Myocyte (in vitro differentiated cells): Measurements from ENCODE around the gene FAM107B. TPM values are rescaled to one million over a fixed set of nuclear protein-coding genes. Genes with fewer than 3 reads are reported as not detected.
"Not testable (repeated sequence)": the region's sequence is repeated elsewhere in the genome, so short reads cannot be mapped to it uniquely, and the experiment has no call there.

Experiments
- DNase-seq: peaks from one replicate; pipeline ENCODE4 v3.0.0-alpha.2; 2012; ENCODE audit warnings: low read depth
- polyA plus RNA-seq: library from polyadenylated mRNA; unstranded; fragments of >200 nt; gene quantifications from one replicate; pipeline ENCODE4 v1.2.1, GENCODE V29; 2012; ENCODE audit warnings: missing spikeins
- total RNA-seq: library from RNA; depleted of rRNA; stranded (reverse); fragments of >200 nt; gene quantifications from 2 replicates; pipeline ENCODE4 v1.2.3, GENCODE V29; 2014

FAM107B gene
- 11.8 and 19.8 TPM in 2 replicates for total RNA-seq
- polyA plus RNA-seq = 6.1 TPM

- DNase-seq = peak; percentile 6
Measured at GRCh38 chr10:14774797-14775196, at the start of gene FAM107B. FAM107B (minus strand) TSS chr10:14774897; CDS start chr10:14774663, 234 bp downstream.

- DNase-seq = no peak
Measured at GRCh38 chr10:14823966-14824365, 49.3 kb upstream of the FAM107B start.

GRCh38 chr10:14822879-14823755 lies 48.4 kb upstream of the FAM107B start:
- DNase-seq = peak; percentile 70

GRCh38 chr10:14821635-14822375 lies 47.1 kb upstream of the FAM107B start:
- DNase-seq = no peak

DNA sequence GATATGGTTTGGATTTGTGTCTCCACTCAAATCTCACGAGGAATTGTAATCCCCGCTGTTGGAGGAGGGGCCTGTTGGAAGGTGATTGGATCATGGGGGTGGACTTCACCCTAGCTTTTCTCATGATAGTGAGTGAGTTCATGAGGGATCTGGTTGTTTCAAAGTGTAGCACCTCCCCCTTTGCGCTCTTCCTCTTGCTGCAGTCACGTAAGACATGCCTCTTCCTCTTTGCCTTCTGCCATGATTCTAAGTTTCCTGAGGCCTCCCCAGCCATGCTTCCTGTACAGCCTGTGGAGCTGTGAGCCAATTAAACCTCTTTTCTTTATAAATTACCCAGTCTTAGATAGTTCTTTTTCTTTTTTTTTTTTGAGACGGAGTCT lies 46.1 kb upstream of the FAM107B start:
- DNase-seq = no peak

DNA sequence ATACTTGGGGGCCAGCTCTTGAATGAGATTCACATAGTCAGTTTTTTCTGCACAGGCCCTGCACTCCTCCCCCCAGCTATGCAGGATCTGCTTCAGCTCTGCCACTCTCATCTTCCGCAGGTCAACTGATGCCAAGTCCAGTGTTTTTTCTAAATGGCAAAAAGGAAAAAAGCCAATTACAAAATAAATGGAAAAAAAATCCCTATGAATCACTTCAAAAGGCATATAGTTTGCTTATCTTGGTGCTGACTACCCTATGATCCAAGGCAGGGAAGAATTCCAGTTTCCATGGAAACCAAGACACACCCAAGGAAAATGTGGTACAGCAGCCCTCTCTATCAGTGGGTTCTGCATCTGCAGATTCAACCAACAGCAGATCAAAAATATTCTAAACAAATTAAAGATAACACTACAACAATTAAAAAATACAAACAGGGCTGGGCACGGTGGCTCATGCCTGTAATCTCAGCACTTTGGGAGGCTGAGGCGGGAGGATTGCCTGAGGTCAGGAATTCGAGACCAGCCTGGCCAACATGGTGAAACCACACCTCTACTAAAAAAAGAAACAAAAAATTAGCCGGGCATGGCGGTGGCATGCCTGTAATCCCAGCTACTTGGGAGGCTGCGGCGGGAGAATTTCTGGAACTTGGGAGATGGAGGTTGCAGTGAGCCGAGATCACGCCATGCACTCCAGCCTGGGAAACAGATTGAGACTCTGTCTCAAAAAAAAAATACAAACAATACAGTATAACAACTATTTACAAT lies 45.5 kb upstream of the FAM107B start:
- DNase-seq = peak; percentile 23

DNA sequence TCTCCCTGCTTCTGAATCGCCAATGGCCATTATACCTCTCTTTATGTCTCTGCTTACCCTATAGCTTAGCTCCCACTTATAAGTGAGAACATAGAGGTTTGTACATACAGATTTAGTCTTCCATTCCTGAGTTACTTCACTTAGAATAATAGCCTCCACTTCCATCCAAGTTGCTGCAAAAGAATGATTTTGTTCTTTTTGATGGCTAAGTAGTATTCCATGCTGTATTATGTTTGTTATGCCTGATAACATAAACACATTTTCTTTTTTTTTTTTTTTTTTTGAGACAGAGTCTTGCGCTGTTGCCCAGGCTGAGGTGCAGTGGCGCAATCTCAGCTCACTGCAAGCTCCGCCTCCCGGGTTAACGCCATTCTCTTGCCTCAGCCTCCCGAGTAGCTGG lies 42.0 kb upstream of the FAM107B start:
- DNase-seq = not testable (repeated sequence)

- no peak for DNase-seq
Measured at GRCh38 chr10:14815681-14816080, 41.0 kb upstream of the FAM107B start.

DNA sequence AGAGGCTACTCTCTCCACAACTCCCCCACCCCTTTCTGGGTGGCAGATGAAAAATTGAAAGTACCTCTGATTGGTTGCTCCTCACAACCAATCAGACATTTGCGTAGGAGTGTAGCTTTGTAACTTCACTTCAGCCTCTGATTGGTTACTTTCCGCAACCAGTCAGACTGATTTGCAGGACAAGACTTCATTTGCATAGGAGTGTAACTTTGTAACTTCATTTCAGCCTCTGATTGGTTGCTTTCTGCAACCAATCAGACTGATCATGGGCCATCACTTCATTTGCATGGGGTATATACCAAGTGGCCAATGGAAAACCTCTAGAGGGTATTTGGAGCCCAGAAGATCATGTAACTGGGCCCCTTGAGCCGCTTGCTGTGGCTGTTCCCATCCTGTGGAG lies 37.6 kb upstream of the FAM107B start:
- DNase-seq = no peak

DNA sequence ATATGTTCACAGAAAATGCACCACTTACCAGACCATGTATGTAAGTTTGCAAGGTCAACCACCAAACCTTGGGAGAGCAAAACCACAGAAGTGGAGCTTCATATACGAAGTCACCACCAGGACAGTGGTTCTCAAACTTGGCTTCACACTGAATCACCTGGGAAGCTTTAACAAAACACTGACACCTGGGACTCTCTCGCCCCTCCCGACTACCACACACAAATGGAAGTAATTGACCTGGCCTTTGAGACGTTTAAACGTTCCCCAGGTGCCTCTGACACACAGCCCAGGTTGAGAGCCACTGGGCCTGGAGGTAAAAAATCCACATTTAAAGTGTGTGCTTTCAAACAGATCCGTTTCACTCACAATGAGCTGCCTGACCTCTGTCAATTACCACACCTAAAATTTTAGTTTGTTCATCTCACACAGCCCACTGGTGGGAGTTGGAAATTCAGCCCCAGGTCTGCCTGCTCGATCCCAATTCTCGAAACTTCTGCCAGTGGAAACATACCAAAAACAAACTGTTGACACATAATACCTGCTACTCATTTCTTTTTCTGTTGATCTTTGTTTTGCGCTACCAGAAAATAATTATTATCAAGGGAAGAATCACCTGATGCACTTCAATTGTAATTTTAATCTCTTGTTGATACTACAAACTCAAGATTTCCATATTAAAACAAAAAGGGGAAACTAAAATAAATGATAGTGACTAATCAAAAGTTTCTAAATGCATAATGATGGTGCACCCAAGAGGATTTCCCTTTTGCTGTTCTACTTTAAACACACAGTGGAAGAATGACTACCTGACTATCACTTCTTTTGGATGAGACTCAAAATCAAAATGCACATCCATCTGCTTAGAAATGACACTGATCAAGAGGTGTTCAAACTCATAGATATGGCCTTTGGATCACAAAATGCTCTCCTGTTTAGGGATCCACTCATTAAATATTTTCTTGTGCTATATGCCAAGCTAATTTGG lies 36.6 kb upstream of the FAM107B start:
- DNase-seq = no peak

- DNase-seq = no peak
Measured at GRCh38 chr10:14806318-14806717, 31.6 kb upstream of the FAM107B start.

- DNase-seq = no peak
Measured at GRCh38 chr10:14803827-14804226, 29.1 kb upstream of the FAM107B start.

- DNase-seq = no peak
Measured at GRCh38 chr10:14801723-14802122, 27.0 kb upstream of the FAM107B start.

DNA sequence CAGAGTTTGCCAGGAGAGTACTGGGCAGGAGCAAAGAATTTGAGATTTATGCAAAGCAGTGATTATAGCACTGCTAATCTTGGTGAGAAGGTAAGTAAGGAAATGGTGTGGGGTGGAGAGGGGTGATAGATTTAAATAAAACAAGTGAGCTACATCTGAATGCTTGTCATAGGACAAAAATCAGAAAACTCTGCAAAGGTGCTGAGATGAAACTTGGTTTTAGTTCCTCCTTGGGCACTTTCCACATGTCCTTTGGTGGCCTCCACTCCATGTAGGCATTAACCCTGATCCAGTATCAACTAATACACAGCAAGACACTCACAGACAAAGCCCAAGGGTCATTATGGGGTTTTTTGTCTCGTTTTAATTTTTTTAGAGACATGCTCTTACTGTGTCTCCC lies 25.7 kb upstream of the FAM107B start:
- no peak for DNase-seq

GRCh38 chr10:14798636-14799035 lies 23.9 kb upstream of the FAM107B start:
- DNase-seq = no peak

DNA sequence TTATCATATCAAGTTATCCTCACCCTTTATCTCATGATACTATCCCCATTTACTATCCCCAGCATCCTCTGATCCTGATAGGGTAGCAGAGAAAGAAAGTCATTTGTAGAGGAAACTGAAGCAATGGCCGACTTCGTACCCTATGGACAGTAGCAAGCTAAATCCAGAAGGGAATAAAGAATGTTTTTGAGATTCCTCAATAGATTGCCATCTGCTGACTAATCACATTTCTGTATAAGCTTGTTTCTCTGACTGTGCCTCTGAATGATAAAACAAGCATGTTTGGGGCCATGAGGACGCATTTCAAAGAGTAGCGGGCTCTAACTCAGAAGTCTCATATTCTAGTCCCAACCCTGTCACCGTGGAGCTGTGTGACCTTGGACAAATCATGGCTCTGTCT lies 13.2 kb upstream of the FAM107B start:
- DNase-seq = no peak

DNA sequence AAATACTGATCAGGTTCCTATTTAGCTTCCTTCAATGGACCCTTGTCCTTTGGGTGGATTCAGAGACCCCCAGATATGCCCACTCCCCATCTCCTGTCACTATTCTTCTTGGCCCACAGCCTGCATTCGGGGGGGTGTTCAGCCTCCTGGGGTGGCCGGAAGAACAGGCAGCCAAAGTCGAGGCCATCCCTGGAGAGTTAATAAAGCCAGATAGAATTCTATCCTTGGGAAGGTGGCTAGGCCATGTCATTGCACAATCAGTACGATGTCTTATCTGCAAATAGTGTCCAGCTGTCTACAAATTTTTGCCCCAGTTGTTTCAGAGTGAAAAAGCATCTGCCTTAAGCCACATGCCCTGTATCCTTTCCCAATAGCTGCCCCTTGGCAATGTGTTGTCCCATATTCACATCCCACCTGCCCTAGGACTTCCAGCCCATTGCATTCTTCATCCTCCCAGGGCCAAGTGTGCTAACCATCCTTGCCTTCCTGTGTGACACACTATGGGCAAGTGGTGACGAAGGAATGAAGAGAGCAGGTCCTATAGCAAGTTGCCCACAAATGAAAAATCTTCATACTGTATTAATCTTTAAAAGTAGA lies 9.9 kb upstream of the FAM107B start:
- DNase-seq = no peak

GRCh38 chr10:14782691-14783363 lies 8.1 kb upstream of the FAM107B start:
- DNase-seq = no peak

DNA sequence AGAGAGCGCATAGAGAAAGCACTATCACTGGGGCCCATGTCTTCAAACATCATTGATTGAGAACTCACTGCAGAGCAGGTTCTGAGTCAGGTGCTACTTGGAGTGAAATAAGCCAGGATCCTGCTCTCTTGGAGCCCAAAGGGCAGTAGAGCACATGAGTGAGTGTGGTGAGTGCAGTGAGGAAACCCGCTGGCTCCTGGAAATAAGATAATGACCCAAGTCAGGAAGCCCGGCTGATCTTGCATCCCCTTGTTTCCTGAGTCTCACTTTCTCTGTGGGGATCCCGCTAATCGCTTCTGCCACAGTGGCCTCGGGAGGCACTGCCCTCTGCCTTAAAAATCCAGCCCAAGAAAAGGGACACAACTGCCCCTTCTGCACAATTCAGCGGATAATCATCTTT lies 7.1 kb upstream of the FAM107B start:
- DNase-seq = no peak
